DOHH2 (cell line): ENCODE results near the gene LYPD3.

Experiments
- H3F3A ChIP-seq: fragments of 200-600 bp; sonication (generic), shearing (Covaris generic); 2 replicates; pipeline ENCODE4 v1.6.0; 2016; ENCODE audit warnings: antibody characterized with exemption, mild to moderate bottlenecking; ENCODE audit not compliant: control insufficient read depth, insufficient read depth
- H3K27ac ChIP-seq: fragments of 200-600 bp; sonication (generic); 2 replicates; pipeline ENCODE4 v1.5.1; 2014; ENCODE audit warnings: low read depth, mild to moderate bottlenecking, low read length, moderate library complexity
- H3K27me3 ChIP-seq: fragments of 200-600 bp; sonication (generic); 2 replicates; pipeline ENCODE4 v1.6.1; 2014; ENCODE audit warnings: mild to moderate bottlenecking, low read length, mixed read lengths; ENCODE audit not compliant: control insufficient read depth
- H3K36me3 ChIP-seq: fragments of 200-600 bp; sonication (generic); 2 replicates; pipeline ENCODE4 v1.6.1; 2014; ENCODE audit warnings: mild to moderate bottlenecking, low read length, moderate library complexity, mixed read lengths; ENCODE audit not compliant: control insufficient read depth
- H3K4me1 ChIP-seq: fragments of 200-600 bp; sonication (generic); 2 replicates; pipeline ENCODE4 v1.6.1; 2014; ENCODE audit warnings: mild to moderate bottlenecking, low read length, mixed read lengths; ENCODE audit not compliant: control insufficient read depth
- H3K4me2 ChIP-seq: fragments of 200-600 bp; sonication (generic); 2 replicates; pipeline ENCODE4 v1.6.0; 2014; ENCODE audit warnings: mild to moderate bottlenecking, low read length, moderate library complexity
- H3K4me3 ChIP-seq: fragments of 200-600 bp; sonication (generic); 2 replicates; pipeline ENCODE4 v1.5.1; 2014; ENCODE audit warnings: mild to moderate bottlenecking, low read length, mixed read lengths
- H3K79me2 ChIP-seq: fragments of 200-600 bp; sonication (generic); 2 replicates; pipeline ENCODE4 v1.6.1; 2014; ENCODE audit warnings: mild to moderate bottlenecking, low read length, mixed read lengths; ENCODE audit not compliant: control insufficient read depth
- H3K9me2 ChIP-seq: fragments of 200-600 bp; sonication (generic); replicated peaks from 2 replicates; pipeline ENCODE4 v1.6.1; 2014; ENCODE audit warnings: mild to moderate bottlenecking, low read length, mixed read lengths; ENCODE audit not compliant: control insufficient read depth
- H3K9me3 ChIP-seq: fragments of 200-600 bp; sonication (generic); 2 replicates; pipeline ENCODE4 v1.6.1; 2014; ENCODE audit warnings: antibody characterized with exemption, low read length, mixed read lengths; ENCODE audit not compliant: control insufficient read depth, insufficient read depth
- H4K20me1 ChIP-seq: fragments of 200-600 bp; sonication (generic); 2 replicates; pipeline ENCODE4 v1.6.0; 2014; ENCODE audit warnings: low read depth, mild to moderate bottlenecking, antibody characterized with exemption, low read length, moderate library complexity; ENCODE audit not compliant: control insufficient read depth, insufficient read depth
- EZH2phosphoT487 ChIP-seq: fragments of 200-600 bp; sonication (generic); IDR thresholded peaks from 2 replicates; pipeline ENCODE4 v1.6.1; 2017; ENCODE audit warnings: borderline replicate concordance, mild to moderate bottlenecking, antibody characterized with exemption, low read length, moderate library complexity, mixed read lengths
- TF ChIP-seq, protein P1 (sequence below): fragments of 200-600 bp; sonication (generic); IDR thresholded peaks from one replicate; pipeline ENCODE4 v1.5.1; 2014; ENCODE audit warnings: antibody characterized with exemption, mild to moderate bottlenecking, low read depth, low read length; ENCODE audit not compliant: poor library complexity, severe bottlenecking

The LYPD3 gene

DNA sequence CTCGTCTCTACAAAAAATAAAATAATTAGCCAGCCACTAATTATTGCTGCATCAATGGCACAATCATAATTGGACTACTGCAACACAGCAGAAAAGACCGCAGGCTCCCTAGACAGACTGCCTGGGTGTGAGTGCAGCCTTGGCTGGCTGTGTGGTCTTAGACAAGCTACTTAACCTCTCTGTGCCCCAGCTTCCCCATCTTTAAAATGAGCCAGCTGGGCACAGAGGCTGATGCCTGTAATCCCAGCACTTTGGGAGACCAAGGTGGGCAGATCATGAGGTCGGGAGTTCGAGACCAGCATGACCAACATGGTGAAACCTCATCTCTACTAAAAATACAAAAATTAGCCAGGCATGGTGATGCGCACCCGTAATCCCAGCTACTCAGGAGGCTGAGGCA is 31.7 kb downstream of the LYPD3 start:
- Histone ChIP-seq H3K4me1 (peaks cover 5% of the 10 kb centered on the region), H4K20me1 (no peaks in the 10 kb centered on the region), H3K27me3 (no peaks in the 10 kb centered on the region), H3K27ac (no peak overlapping the region), H3K4me3 (no peak overlapping the region), H3K9me3 (no peaks in the 10 kb centered on the region), H3K4me2 (no peak overlapping the region), H3F3A (no peaks in the 10 kb centered on the region), H3K79me2 (no peaks in the 10 kb centered on the region), H3K36me3 (no peaks in the 10 kb centered on the region), H3K9me2 (no peaks in the 10 kb centered on the region)
- no peak for TF ChIP-seq EZH2phosphoT487
- TF ChIP-seq, protein P1, sequence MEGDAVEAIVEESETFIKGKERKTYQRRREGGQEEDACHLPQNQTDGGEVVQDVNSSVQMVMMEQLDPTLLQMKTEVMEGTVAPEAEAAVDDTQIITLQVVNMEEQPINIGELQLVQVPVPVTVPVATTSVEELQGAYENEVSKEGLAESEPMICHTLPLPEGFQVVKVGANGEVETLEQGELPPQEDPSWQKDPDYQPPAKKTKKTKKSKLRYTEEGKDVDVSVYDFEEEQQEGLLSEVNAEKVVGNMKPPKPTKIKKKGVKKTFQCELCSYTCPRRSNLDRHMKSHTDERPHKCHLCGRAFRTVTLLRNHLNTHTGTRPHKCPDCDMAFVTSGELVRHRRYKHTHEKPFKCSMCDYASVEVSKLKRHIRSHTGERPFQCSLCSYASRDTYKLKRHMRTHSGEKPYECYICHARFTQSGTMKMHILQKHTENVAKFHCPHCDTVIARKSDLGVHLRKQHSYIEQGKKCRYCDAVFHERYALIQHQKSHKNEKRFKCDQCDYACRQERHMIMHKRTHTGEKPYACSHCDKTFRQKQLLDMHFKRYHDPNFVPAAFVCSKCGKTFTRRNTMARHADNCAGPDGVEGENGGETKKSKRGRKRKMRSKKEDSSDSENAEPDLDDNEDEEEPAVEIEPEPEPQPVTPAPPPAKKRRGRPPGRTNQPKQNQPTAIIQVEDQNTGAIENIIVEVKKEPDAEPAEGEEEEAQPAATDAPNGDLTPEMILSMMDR: no peak

DNA sequence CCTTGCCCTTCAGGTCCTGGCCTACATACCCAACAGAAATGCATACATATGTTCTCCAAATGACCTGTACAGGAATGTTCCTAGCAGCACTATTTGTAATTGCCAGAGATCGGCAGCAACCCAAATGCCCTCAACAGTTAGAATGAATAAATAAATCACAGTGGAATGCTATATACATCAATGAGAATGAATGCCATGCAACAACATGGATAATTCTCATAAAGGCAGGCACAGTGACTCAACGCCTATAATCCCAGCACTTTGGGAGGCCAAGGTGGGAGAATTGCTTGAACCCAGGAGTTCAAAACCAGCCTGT is 32.1 kb downstream of the LYPD3 start:
- Histone ChIP-seq H3K79me2 (no peaks in the 10 kb centered on the region), H3K36me3 (no peaks in the 10 kb centered on the region), H3K9me2 (no peaks in the 10 kb centered on the region), H3F3A (no peaks in the 10 kb centered on the region), H3K27me3 (no peaks in the 10 kb centered on the region), H3K4me2 (no peak overlapping the region), H3K4me1 (peaks cover 2% of the 10 kb centered on the region), H3K9me3 (no peaks in the 10 kb centered on the region), H3K27ac (no peak overlapping the region), H4K20me1 (no peaks in the 10 kb centered on the region), H3K4me3 (no peak overlapping the region)
- TF ChIP-seq, protein P1: no peak
- no peak for TF ChIP-seq EZH2phosphoT487

DNA sequence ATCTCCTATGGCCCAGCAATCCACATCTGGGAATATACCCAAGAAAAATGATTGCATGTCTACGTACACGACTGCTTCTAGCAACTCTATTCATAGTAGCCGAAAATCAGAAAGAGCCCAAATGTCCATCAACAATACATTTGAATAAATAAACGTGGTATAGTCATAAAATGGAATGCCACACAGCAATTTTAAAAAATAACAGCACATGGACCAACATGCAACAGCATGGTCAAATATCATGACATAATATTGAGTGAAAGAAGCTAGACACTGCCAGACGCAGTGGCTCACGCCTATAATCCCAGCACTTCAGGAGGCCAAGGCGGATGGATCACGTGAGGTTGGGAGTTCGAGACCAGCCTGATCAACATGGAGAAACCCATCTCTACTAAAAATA is 34.4 kb downstream of the LYPD3 start:
- no peaks in the 10 kb centered on the region for H3K27me3 ChIP-seq
- H4K20me1 ChIP-seq: no peaks in the 10 kb centered on the region
- TF ChIP-seq, protein P1: no peak
- no peak overlapping the region for H3K4me3 ChIP-seq
- H3K9me3 ChIP-seq: no peaks in the 10 kb centered on the region
- H3F3A ChIP-seq: no peaks in the 10 kb centered on the region
- no peaks in the 10 kb centered on the region for H3K4me1 ChIP-seq
- no peak overlapping the region for H3K27ac ChIP-seq
- no peaks in the 10 kb centered on the region for H3K36me3 ChIP-seq
- no peaks in the 10 kb centered on the region for H3K9me2 ChIP-seq
- H3K79me2 ChIP-seq: no peaks in the 10 kb centered on the region
- H3K4me2 ChIP-seq: no peak overlapping the region

DNA sequence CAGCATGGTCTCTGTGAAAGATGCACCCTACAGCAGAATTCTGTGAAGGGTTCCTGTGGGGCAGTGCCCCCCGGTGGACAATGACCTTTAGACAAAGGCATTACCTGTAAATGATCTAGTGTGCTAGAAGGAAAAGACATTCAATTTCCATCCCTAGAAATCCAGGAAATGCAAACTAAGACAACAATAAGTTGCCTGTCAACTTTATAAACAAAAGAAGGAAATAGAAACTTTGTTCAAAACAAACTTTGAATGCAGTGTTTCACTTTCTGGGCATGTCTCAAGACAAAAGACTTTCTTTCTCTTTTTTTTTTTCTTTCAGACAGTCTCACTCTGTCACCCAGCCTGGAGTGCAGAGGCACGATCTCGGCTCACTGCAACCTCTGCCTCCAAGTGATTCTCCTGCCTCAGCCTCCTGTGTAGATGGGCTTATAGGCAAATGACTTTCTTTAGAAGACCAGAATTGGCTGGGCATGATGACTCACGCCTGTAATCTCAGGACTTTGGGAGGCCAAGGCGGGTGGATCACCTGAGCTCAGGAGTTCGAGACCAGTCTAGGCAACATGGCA is 35.2 kb downstream of the LYPD3 start:
- H3K4me3 ChIP-seq: no peak overlapping the region

More for the DNA sequence above, 35.2 kb downstream of the LYPD3 start:
- H3K79me2 ChIP-seq: no peaks in the 10 kb centered on the region
- TF ChIP-seq EZH2phosphoT487: no peak
- TF ChIP-seq, protein P1: no peak
- no peaks in the 10 kb centered on the region for H3K9me3 ChIP-seq
- H3K4me2 ChIP-seq: no peak overlapping the region
- no peaks in the 10 kb centered on the region for H3K4me1 ChIP-seq
- H4K20me1 ChIP-seq: no peaks in the 10 kb centered on the region
- no peak overlapping the region for H3K27ac ChIP-seq
- no peaks in the 10 kb centered on the region for H3F3A ChIP-seq
- H3K27me3 ChIP-seq: no peaks in the 10 kb centered on the region
- no peaks in the 10 kb centered on the region for H3K9me2 ChIP-seq
- H3K36me3 ChIP-seq: no peaks in the 10 kb centered on the region
